Memory B cell (primary cell): ENCODE measurements around the gene DCTN2.

Experiments
- ATAC-seq: fragments of 150-1000 bp; cut with Tn5 transposase; 2 replicates; pipeline ENCODE4 v1.10.0; 2021; ENCODE audit warnings: low read depth, mild to moderate bottlenecking, moderate library complexity
- DNase-seq, 2 donors: peaks; one replicate each; pipeline ENCODE4 v3.0.0; 2022; ENCODE audit warnings: low spot score in 2 of 2
- H3K27ac Mint-ChIP-seq: one replicate; pipeline ENCODE4 v1.8.0; 2022; ENCODE audit warnings: mild to moderate bottlenecking, moderate library complexity, mixed read lengths
- H3K27me3 Mint-ChIP-seq: one replicate; pipeline ENCODE4 v1.8.0; 2022; ENCODE audit warnings: mixed read lengths
- H3K36me3 Mint-ChIP-seq: one replicate; pipeline ENCODE4 v1.8.0; 2022; ENCODE audit warnings: mild to moderate bottlenecking, mixed read lengths
- H3K4me1 Mint-ChIP-seq: one replicate; pipeline ENCODE4 v1.8.0; 2022; ENCODE audit warnings: mixed read lengths
- H3K4me3 Mint-ChIP-seq: one replicate; pipeline ENCODE4 v1.8.0; 2022; ENCODE audit warnings: mild to moderate bottlenecking, moderate library complexity, mixed read lengths
- H3K9me3 Mint-ChIP-seq: one replicate; pipeline ENCODE4 v1.8.0; 2022; ENCODE audit warnings: mixed read lengths

Gene DCTN2

GRCh38 chr12:57485695-57486094, 61.3 kb downstream of the DCTN2 start:
- Mint-ChIP-seq H3K4me3 (no peak overlapping the region), H3K27me3 (no peaks in the 10 kb centered on the region), H3K36me3 (peaks cover 3% of the 10 kb centered on the region), H3K27ac (no peak overlapping the region), H3K9me3 (no peaks in the 10 kb centered on the region), H3K4me1 (peaks cover 33% of the 10 kb centered on the region)
- no peak for DNase-seq
- ATAC-seq, result no peak

GRCh38 chr12:57483466-57483865, 63.5 kb downstream of the DCTN2 start:
- ATAC-seq, result no peak
- peak overlapping the region; percentile 54 for H3K27ac Mint-ChIP-seq
- H3K4me3 Mint-ChIP-seq, result no peak overlapping the region
- H3K36me3 Mint-ChIP-seq, result no peaks in the 10 kb centered on the region
- DNase-seq, result no peak
- peaks cover 39% of the 10 kb centered on the region for H3K4me1 Mint-ChIP-seq
- H3K27me3 Mint-ChIP-seq, result no peaks in the 10 kb centered on the region
- no peaks in the 10 kb centered on the region for H3K9me3 Mint-ChIP-seq

- no peaks in the 10 kb centered on the region for H3K36me3 Mint-ChIP-seq
- peak overlapping the region; percentile 43 for H3K4me3 Mint-ChIP-seq
Observed at GRCh38 chr12:57481671-57482070, 65.3 kb downstream of the DCTN2 start.

More at GRCh38 chr12:57481671-57482070, 65.3 kb downstream of the DCTN2 start:
- Mint-ChIP-seq H3K27ac (peak overlapping the region; percentile 99), H3K27me3 (no peaks in the 10 kb centered on the region), H3K9me3 (no peaks in the 10 kb centered on the region), H3K4me1 (peaks cover 47% of the 10 kb centered on the region)
- ATAC-seq (no peak), DNase-seq (no peak)
